HG02763 (cell line): ENCODE data around the gene TBCE.
"Not testable (repeated sequence)": the region's sequence is repeated elsewhere in the genome, so short reads cannot be mapped to it uniquely, and the experiment has no call there.

Experiments
- ATAC-seq: cut with Tn5 transposase; IDR thresholded peaks from one replicate; pipeline ENCODE4 v1.9.1; 2021; ENCODE audit warnings: mild to moderate bottlenecking, moderate library complexity; ENCODE audit not compliant: unreplicated experiment

TBCE gene

GRCh38 chr1:235351898-235352297 lies 15.3 kb upstream of the TBCE start:
- no peak for ATAC-seq

- ATAC-seq = no peak
Measured at GRCh38 chr1:235357485-235358373, 9.5 kb upstream of the TBCE start.

- no peak for ATAC-seq
Measured at GRCh38 chr1:235358899-235359298, 8.3 kb upstream of the TBCE start.

GRCh38 chr1:235364189-235364588 lies 3.0 kb upstream of the TBCE start:
- ATAC-seq = not testable (repeated sequence)

- ATAC-seq = no peak
Measured at GRCh38 chr1:235366286-235366685, 941 bp upstream of the TBCE start.

GRCh38 chr1:235368428-235368827 lies 1.2 kb downstream of the TBCE start:
- no peak for ATAC-seq

GRCh38 chr1:235369802-235370201 lies 2.6 kb downstream of the TBCE start:
- ATAC-seq = no peak

GRCh38 chr1:235375919-235376605 lies 8.8 kb downstream of the TBCE start:
- no peak for ATAC-seq

GRCh38 chr1:235378134-235378735 lies 11.0 kb downstream of the TBCE start:
- ATAC-seq = not testable (repeated sequence)

GRCh38 chr1:235381955-235382739 lies 14.9 kb downstream of the TBCE start:
- ATAC-seq = not testable (repeated sequence)

- not testable (repeated sequence) for ATAC-seq
Measured at GRCh38 chr1:235385633-235386032, 18.4 kb downstream of the TBCE start.

GRCh38 chr1:235391874-235392273 lies 24.6 kb downstream of the TBCE start:
- no peak for ATAC-seq

- ATAC-seq = no peak
Measured at GRCh38 chr1:235397733-235398132, 30.5 kb downstream of the TBCE start.

- ATAC-seq = no peak
Measured at GRCh38 chr1:235399661-235400060, 32.4 kb downstream of the TBCE start.

GRCh38 chr1:235401251-235401650 lies 34.0 kb downstream of the TBCE start:
- ATAC-seq = no peak

GRCh38 chr1:235402457-235403200 lies 35.4 kb downstream of the TBCE start:
- ATAC-seq = no peak

- no peak for ATAC-seq
Measured at GRCh38 chr1:235403593-235403992, 36.4 kb downstream of the TBCE start.

GRCh38 chr1:235404190-235404589 lies 37.0 kb downstream of the TBCE start:
- ATAC-seq = no peak

GRCh38 chr1:235407419-235407818 lies 40.2 kb downstream of the TBCE start:
- no peak for ATAC-seq

- no peak for ATAC-seq
Measured at GRCh38 chr1:235408503-235408960, 41.3 kb downstream of the TBCE start.
